HepG2 (cell line): ENCODE results near the gene PARK7. TPM values are rescaled to one million over a fixed set of nuclear protein-coding genes. Genes with fewer than 3 reads are reported as not detected.

Source experiments
- BRCA1 ChIP-seq: sonication (generic); formaldehyde crosslinking; IDR thresholded peaks from 2 replicates; pipeline ENCODE4 v1.4.0; 2020; ENCODE audit warnings: missing genetic modification reagents
- EED ChIP-seq: sonication (generic); formaldehyde crosslinking; IDR thresholded peaks from 2 replicates; pipeline ENCODE4 v1.5.0; 2020; ENCODE audit warnings: mild to moderate bottlenecking, missing genetic modification reagents
- GTF3A ChIP-seq: sonication (generic); formaldehyde crosslinking; conservative IDR thresholded peaks from 2 replicates; pipeline ENCODE4 v1.4.0; 2020; ENCODE audit warnings: mild to moderate bottlenecking, missing genetic modification reagents
- HCFC1 ChIP-seq: fragments of 150-350 bp; IDR thresholded peaks from 2 replicates; pipeline ENCODE4 v1.6.1; 2014; ENCODE audit warnings: low read depth, low read length
- HOXA7 ChIP-seq: sonication (generic); formaldehyde crosslinking; IDR thresholded peaks from 2 replicates; pipeline ENCODE4 v1.8.1; 2022; ENCODE audit warnings: mild to moderate bottlenecking, missing genetic modification reagents, moderate library complexity
- JUNB ChIP-seq: sonication (generic); formaldehyde crosslinking; IDR thresholded peaks from 2 replicates; pipeline ENCODE4 v1.8.0; 2022; ENCODE audit warnings: missing genetic modification reagents, mild to moderate bottlenecking, borderline replicate concordance
- TBL1XR1 ChIP-seq: fragments of 150-350 bp; IDR thresholded peaks from 2 replicates; pipeline ENCODE4 v1.6.1; 2014; ENCODE audit warnings: borderline replicate concordance, low read length; ENCODE audit not compliant: partially characterized antibody
- ZBTB21 ChIP-seq: sonication (generic); formaldehyde crosslinking; IDR thresholded peaks from 2 replicates; pipeline ENCODE4 v1.4.0; 2020; ENCODE audit warnings: missing genetic modification reagents
- ZFX ChIP-seq: sonication (generic); formaldehyde crosslinking; IDR thresholded peaks from 2 replicates; pipeline ENCODE4 v1.4.0; 2020; ENCODE audit warnings: mild to moderate bottlenecking, low read depth, missing genetic modification reagents, moderate library complexity
- ZKSCAN1 ChIP-seq: fragments of 150-350 bp; IDR thresholded peaks from 2 replicates; pipeline ENCODE4 v1.6.1; 2014; ENCODE audit warnings: low read length
- ZNF143 ChIP-seq: sonication (generic); formaldehyde crosslinking; IDR thresholded peaks from 2 replicates; pipeline ENCODE4 v1.4.0; 2020; ENCODE audit warnings: missing genetic modification reagents
- ZNF3 ChIP-seq: IDR thresholded peaks from 2 replicates; pipeline ENCODE4 v1.7.0; 2017; ENCODE audit warnings: inconsistent platforms
- ZNF451 ChIP-seq: sonication (generic); formaldehyde crosslinking; IDR thresholded peaks from 2 replicates; pipeline ENCODE4 v1.5.0; 2020; ENCODE audit warnings: mild to moderate bottlenecking, missing genetic modification reagents
- ZNF557 ChIP-seq: sonication (generic); formaldehyde crosslinking; IDR thresholded peaks from 2 replicates; pipeline ENCODE4 v1.4.0; 2020; ENCODE audit warnings: missing genetic modification reagents
- ZNF598 ChIP-seq: sonication (generic); formaldehyde crosslinking; IDR thresholded peaks from 2 replicates; pipeline ENCODE4 v1.5.1; 2020; ENCODE audit warnings: mild to moderate bottlenecking, missing genetic modification reagents, borderline replicate concordance
- ZNF703 ChIP-seq: sonication (generic); formaldehyde crosslinking; IDR thresholded peaks from 2 replicates; pipeline ENCODE4 v1.5.1; 2020; ENCODE audit warnings: missing genetic modification reagents, mild to moderate bottlenecking, moderate library complexity, borderline replicate concordance
- ZSCAN29 ChIP-seq: sonication (generic); formaldehyde crosslinking; conservative IDR thresholded peaks from 2 replicates; pipeline ENCODE4 v1.4.0; 2020; ENCODE audit warnings: mild to moderate bottlenecking, missing genetic modification reagents
- polyA plus RNA-seq, 8 experiments: library from polyadenylated mRNA; depleted of rRNA in 3 of 8; stranded (reverse) in 7 of 8; unstranded in 1 of 8; fragments of >200 nt; fragmentation: Illumina TruSeq in 4 of 8; extraction: Trizol in 4 of 8; gene quantifications; 2 replicates each; pipeline versions ENCODE4 v1.2.1 to v1.2.3, GENCODE V29; 2011 to 2016; ENCODE audit warnings: low read depth in 4 of 8, missing spikeins in 1 of 8, mixed read lengths in 1 of 8; ENCODE audit not compliant: insufficient read depth in 1 of 8
- total RNA-seq, 5 experiments: library from RNA; depleted of rRNA; stranded (reverse); fragments of >200 nt; fragmentation: Illumina TruSeq; extraction: Trizol; gene quantifications; 2 replicates each; pipeline ENCODE4 v1.2.3, GENCODE V29; 2016; ENCODE audit warnings: low read depth in 1 of 5
- TF ChIP-seq, protein P1 (sequence below): sonication (generic); formaldehyde crosslinking; IDR thresholded peaks from 2 replicates; pipeline ENCODE4 v1.5.1; 2020; ENCODE audit warnings: mild to moderate bottlenecking, missing genetic modification reagents, borderline replicate concordance
- TF ChIP-seq, protein P2 (sequence below): sonication (generic); formaldehyde crosslinking; IDR thresholded peaks from 2 replicates; pipeline ENCODE4 v1.4.0; 2020; ENCODE audit warnings: mild to moderate bottlenecking, missing genetic modification reagents, borderline replicate concordance
- TF ChIP-seq, protein P3 (sequence below): sonication (generic); formaldehyde crosslinking; IDR thresholded peaks from 2 replicates; pipeline ENCODE4 v1.4.0; 2020; ENCODE audit warnings: mild to moderate bottlenecking, low read depth, missing genetic modification reagents
- TF ChIP-seq, protein P4 (sequence below): sonication (generic); formaldehyde crosslinking; conservative IDR thresholded peaks from 2 replicates; pipeline ENCODE4 v1.4.0; 2020; ENCODE audit warnings: missing genetic modification reagents

Gene PARK7
- total and polyA plus RNA-seq, 2 of the 13 experiments (the other 11 are each of a cell fraction or from before 2014, with no cell fraction given): 212 to 296 TPM

DNA sequence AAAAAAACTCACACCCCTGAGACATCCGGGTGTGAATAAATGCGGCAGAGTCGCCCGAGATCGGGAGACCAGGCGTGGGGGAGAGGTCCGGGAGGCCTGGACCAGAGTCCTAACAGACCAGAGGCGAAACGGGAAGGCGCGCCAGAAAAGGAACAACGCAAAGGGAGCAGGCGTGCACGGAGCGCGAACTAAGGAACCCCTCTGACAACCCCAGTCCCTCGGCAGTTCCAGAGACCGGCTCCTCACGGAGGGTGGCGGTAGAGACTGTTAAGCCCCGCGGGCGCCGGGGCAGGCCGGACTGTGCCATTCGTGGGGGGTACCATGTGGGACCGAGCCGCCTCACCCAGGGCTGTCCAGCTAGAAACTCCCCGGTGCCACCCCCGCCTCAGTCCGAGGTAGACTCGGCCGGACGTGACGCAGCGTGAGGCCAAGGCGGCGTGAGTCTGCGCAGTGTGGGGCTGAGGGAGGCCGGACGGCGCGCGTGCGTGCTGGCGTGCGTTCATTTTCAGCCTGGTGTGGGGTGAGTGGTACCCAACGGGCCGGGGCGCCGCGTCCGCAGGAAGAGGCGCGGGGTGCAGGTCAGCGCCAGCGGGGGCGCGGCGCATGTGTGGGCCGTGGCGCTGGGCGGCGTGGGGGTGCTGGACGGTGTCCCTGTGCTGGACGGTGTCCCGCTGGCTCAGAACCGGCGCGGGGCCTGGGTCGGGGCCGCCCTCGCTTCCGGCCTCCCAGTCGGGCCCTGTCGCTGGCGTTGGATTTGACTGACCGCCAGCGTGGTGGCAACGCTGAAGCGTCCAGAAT lies at the start of gene PARK7 (continued):
- TF ChIP-seq, protein P1, sequence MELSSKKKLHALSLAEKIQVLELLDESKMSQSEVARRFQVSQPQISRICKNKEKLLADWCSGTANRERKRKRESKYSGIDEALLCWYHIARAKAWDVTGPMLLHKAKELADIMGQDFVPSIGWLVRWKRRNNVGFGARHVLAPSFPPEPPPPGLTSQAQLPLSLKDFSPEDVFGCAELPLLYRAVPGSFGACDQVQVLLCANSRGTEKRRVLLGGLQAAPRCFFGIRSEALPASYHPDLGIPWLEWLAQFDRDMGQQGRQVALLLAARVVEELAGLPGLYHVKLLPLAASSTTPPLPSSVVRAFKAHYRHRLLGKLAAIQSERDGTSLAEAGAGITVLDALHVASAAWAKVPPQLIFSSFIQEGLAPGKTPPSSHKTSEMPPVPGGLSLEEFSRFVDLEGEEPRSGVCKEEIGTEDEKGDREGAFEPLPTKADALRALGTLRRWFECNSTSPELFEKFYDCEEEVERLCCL (CRISPR knock-in tag): 0 out of 2 replicates have a peak, but pooled peaks have one; percentile 58
- TF ChIP-seq, protein P2, sequence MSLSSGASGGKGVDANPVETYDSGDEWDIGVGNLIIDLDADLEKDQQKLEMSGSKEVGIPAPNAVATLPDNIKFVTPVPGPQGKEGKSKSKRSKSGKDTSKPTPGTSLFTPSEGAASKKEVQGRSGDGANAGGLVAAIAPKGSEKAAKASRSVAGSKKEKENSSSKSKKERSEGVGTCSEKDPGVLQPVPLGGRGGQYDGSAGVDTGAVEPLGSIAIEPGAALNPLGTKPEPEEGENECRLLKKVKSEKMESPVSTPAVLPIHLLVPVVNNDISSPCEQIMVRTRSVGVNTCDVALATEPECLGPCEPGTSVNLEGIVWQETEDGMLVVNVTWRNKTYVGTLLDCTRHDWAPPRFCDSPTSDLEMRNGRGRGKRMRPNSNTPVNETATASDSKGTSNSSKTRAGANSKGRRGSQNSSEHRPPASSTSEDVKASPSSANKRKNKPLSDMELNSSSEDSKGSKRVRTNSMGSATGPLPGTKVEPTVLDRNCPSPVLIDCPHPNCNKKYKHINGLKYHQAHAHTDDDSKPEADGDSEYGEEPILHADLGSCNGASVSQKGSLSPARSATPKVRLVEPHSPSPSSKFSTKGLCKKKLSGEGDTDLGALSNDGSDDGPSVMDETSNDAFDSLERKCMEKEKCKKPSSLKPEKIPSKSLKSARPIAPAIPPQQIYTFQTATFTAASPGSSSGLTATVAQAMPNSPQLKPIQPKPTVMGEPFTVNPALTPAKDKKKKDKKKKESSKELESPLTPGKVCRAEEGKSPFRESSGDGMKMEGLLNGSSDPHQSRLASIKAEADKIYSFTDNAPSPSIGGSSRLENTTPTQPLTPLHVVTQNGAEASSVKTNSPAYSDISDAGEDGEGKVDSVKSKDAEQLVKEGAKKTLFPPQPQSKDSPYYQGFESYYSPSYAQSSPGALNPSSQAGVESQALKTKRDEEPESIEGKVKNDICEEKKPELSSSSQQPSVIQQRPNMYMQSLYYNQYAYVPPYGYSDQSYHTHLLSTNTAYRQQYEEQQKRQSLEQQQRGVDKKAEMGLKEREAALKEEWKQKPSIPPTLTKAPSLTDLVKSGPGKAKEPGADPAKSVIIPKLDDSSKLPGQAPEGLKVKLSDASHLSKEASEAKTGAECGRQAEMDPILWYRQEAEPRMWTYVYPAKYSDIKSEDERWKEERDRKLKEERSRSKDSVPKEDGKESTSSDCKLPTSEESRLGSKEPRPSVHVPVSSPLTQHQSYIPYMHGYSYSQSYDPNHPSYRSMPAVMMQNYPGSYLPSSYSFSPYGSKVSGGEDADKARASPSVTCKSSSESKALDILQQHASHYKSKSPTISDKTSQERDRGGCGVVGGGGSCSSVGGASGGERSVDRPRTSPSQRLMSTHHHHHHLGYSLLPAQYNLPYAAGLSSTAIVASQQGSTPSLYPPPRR (CRISPR knock-in tag): peak; percentile 63; the same call in 1 of the 2 replicates
- TF ChIP-seq ZNF143 (CRISPR knock-in tag) (peak; percentile 62; the same call in 1 of the 2 replicates), ZNF3 (no peak), ZNF557 (CRISPR knock-in tag) (0 out of 2 replicates have a peak, but pooled peaks have one; percentile 75), ZBTB21 (no peak), BRCA1 (CRISPR knock-in tag) (peak; percentile 73), ZNF703 (CRISPR knock-in tag) (peak; percentile 60; the same call in 1 of the 2 replicates), HCFC1 (peak; percentile 63; the same call in 1 of the 2 replicates), GTF3A (peak; percentile 97), EED (peak; percentile 96), ZNF451 (CRISPR knock-in tag) (peak; percentile 96), ZNF598 (CRISPR knock-in tag) (peak; percentile 97), ZFX (CRISPR knock-in tag) (peak; percentile 100), ZSCAN29 (peak; percentile 28; the same call in 1 of the 2 replicates), ZKSCAN1 (no peak), JUNB (CRISPR knock-in tag) (no peak), TBL1XR1 (no peak), HOXA7 (no peak)
- TF ChIP-seq, protein P3, sequence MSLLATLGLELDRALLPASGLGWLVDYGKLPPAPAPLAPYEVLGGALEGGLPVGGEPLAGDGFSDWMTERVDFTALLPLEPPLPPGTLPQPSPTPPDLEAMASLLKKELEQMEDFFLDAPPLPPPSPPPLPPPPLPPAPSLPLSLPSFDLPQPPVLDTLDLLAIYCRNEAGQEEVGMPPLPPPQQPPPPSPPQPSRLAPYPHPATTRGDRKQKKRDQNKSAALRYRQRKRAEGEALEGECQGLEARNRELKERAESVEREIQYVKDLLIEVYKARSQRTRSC: peak; percentile 92
- TF ChIP-seq, protein P4, sequence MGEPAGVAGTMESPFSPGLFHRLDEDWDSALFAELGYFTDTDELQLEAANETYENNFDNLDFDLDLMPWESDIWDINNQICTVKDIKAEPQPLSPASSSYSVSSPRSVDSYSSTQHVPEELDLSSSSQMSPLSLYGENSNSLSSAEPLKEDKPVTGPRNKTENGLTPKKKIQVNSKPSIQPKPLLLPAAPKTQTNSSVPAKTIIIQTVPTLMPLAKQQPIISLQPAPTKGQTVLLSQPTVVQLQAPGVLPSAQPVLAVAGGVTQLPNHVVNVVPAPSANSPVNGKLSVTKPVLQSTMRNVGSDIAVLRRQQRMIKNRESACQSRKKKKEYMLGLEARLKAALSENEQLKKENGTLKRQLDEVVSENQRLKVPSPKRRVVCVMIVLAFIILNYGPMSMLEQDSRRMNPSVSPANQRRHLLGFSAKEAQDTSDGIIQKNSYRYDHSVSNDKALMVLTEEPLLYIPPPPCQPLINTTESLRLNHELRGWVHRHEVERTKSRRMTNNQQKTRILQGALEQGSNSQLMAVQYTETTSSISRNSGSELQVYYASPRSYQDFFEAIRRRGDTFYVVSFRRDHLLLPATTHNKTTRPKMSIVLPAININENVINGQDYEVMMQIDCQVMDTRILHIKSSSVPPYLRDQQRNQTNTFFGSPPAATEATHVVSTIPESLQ (CRISPR knock-in tag): no peak
